Activated CD8-positive, alpha-beta memory T cell treated with anti-CD3 and anti-CD28 coated beads for 24 hours (primary cell): Measurements from ENCODE around the gene ACAA1.

ENCODE experiments used
- DNase-seq: peaks from one replicate; pipeline ENCODE4 v3.0.0-alpha.2; 2020

The ACAA1 gene

GRCh38 chr3:38118421-38119247 is 18.3 kb downstream of the ACAA1 start:
- no peak for DNase-seq

GRCh38 chr3:38117748-38118420 is 19.0 kb downstream of the ACAA1 start:
- peak; percentile 84 for DNase-seq

GRCh38 chr3:38117163-38117716 is 19.7 kb downstream of the ACAA1 start:
- no peak for DNase-seq

GRCh38 chr3:38116471-38117162 is 20.3 kb downstream of the ACAA1 start:
- no peak for DNase-seq

GRCh38 chr3:38115645-38116427 is 21.1 kb downstream of the ACAA1 start:
- peak; percentile 56 for DNase-seq

- peak; percentile 54 for DNase-seq
Measured at GRCh38 chr3:38114875-38115644, 21.9 kb downstream of the ACAA1 start.

- peak; percentile 56 for DNase-seq
Measured at GRCh38 chr3:38114052-38114874, 22.7 kb downstream of the ACAA1 start.

GRCh38 chr3:38112378-38112761 is 24.6 kb downstream of the ACAA1 start:
- DNase-seq = no peak

GRCh38 chr3:38111696-38112377 is 25.1 kb downstream of the ACAA1 start:
- no peak for DNase-seq

GRCh38 chr3:38111201-38111600 is 25.7 kb downstream of the ACAA1 start:
- DNase-seq = no peak

GRCh38 chr3:38110314-38111050 is 26.4 kb downstream of the ACAA1 start:
- no peak for DNase-seq

GRCh38 chr3:38109580-38110313 is 27.2 kb downstream of the ACAA1 start:
- no peak for DNase-seq

- peak; percentile 33 for DNase-seq
Measured at GRCh38 chr3:38108649-38109579, 28.0 kb downstream of the ACAA1 start.

GRCh38 chr3:38107911-38108648 is 28.8 kb downstream of the ACAA1 start:
- DNase-seq = no peak

- DNase-seq = no peak
Measured at GRCh38 chr3:38105525-38105924, 31.4 kb downstream of the ACAA1 start.

- DNase-seq = no peak
Measured at GRCh38 chr3:38102444-38102814, 34.5 kb downstream of the ACAA1 start.
